Kidney capillary endothelial cell (primary cell): ENCODE results near the gene MYLIP.
A peak's percentile ranks its signal among the peaks of the same experiment; 100 is the strongest.

ENCODE experiments used
- DNase-seq: peaks from one replicate; pipeline ENCODE4 v3.0.0-alpha.2; 2018; ENCODE audit warnings: low spot score

Gene MYLIP

GRCh38 chr6:16141514-16141913 lies 12.6 kb downstream of the MYLIP start:
- DNase-seq: no peak

GRCh38 chr6:16145038-16145437 lies 16.2 kb downstream of the MYLIP start:
- DNase-seq: no peak

- DNase-seq: no peak
These were observed 17.1 kb downstream of the MYLIP start for GRCh38 chr6:16146028-16146427.

GRCh38 chr6:16146527-16146955 lies 17.7 kb downstream of the MYLIP start:
- no peak for DNase-seq

- DNase-seq: no peak
These were observed 19.6 kb downstream of the MYLIP start for GRCh38 chr6:16148498-16148897.

- DNase-seq: no peak
These were observed 20.4 kb downstream of the MYLIP start for GRCh38 chr6:16149305-16149704.

GRCh38 chr6:16150098-16150497 lies 21.2 kb downstream of the MYLIP start:
- DNase-seq: no peak

GRCh38 chr6:16153211-16153820 lies 24.4 kb downstream of the MYLIP start:
- DNase-seq: no peak

- no peak for DNase-seq
These were observed 26.0 kb downstream of the MYLIP start for GRCh38 chr6:16154904-16155303.

- no peak for DNase-seq
These were observed 28.6 kb downstream of the MYLIP start for GRCh38 chr6:16157492-16157891.

- no peak for DNase-seq
These were observed 29.0 kb downstream of the MYLIP start for GRCh38 chr6:16157909-16158308.

GRCh38 chr6:16158943-16159557 lies 30.2 kb downstream of the MYLIP start:
- DNase-seq: no peak

- DNase-seq: no peak
These were observed 31.9 kb downstream of the MYLIP start for GRCh38 chr6:16160794-16161193.

- no peak for DNase-seq
These were observed 33.1 kb downstream of the MYLIP start for GRCh38 chr6:16162003-16162402.

GRCh38 chr6:16163066-16163465 lies 34.2 kb downstream of the MYLIP start:
- no peak for DNase-seq

- peak; percentile 16 for DNase-seq
These were observed 34.8 kb downstream of the MYLIP start for GRCh38 chr6:16163535-16164300.

- no peak for DNase-seq
These were observed 36.8 kb downstream of the MYLIP start for GRCh38 chr6:16165641-16166040.

GRCh38 chr6:16166871-16167608 lies 38.2 kb downstream of the MYLIP start:
- no peak for DNase-seq

- DNase-seq: no peak
These were observed 39.2 kb downstream of the MYLIP start for GRCh38 chr6:16168121-16168520.

GRCh38 chr6:16168858-16169257 lies 40.0 kb downstream of the MYLIP start:
- DNase-seq: peak; percentile 23

GRCh38 chr6:16171400-16171799 lies 42.5 kb downstream of the MYLIP start:
- no peak for DNase-seq

GRCh38 chr6:16173167-16173940 lies 44.5 kb downstream of the MYLIP start:
- no peak for DNase-seq
